GM19397 (cell line): ENCODE data around the gene PLAA.
A peak's percentile ranks its signal among the peaks of the same experiment; 100 is the strongest.

Experiments
- ATAC-seq: cut with Tn5 transposase; IDR thresholded peaks from one replicate; pipeline ENCODE4 v1.9.1; 2021; ENCODE audit warnings: mild to moderate bottlenecking, moderate library complexity; ENCODE audit not compliant: unreplicated experiment

Gene PLAA

DNA sequence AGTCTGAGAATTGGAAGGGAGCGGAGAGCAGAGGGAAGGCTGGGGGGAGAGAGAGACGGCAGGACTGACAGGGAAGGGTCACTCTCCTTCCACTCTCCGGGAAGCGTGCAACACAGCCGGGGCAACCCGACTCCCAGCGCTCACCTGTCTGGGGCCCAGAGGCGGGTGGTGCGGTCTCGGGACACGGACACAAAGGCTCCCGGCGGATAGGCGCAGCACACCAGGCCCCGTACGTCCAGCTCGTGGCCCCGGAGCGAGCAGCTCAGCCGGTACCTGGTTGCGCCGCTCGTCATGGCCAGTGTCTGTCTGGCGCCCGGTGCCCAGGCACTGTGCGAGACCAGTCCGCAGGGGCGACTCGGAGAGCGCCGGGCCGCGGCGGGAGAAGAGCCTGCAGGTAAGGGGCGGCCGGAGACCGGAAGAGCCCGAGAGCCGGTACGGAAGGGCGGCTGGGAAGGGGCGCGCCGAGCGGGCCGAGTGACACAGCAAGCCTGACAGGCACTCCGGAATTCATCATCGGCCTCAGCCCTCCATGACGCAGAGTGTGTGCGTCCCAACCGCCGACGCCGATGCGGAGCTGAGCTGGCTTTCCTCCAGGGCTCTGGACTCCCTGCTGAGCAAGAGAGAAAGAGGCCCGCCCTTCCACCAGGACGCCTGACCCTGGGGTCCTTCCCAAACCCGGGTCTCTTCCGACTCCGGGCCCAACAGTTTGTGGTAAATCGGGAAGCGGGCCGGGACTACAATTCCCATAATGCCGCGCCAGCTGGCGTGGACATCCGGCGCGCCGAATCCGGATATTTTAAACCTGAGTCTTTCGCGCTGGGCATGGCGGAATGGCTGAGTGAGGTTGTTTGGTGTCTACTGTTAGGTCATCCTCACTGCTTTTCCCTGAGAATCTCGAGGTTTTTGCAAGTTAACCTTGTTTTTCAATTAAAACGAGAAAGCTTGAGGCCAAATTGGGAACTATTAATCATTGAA is at the start of gene PLAA:
Gene PLAA (minus strand): TSS at position 490 of the 975 bp plus-strand sequence. CDS start 197 bp downstream, at position 293.
- ATAC-seq, result peak; percentile 99

DNA sequence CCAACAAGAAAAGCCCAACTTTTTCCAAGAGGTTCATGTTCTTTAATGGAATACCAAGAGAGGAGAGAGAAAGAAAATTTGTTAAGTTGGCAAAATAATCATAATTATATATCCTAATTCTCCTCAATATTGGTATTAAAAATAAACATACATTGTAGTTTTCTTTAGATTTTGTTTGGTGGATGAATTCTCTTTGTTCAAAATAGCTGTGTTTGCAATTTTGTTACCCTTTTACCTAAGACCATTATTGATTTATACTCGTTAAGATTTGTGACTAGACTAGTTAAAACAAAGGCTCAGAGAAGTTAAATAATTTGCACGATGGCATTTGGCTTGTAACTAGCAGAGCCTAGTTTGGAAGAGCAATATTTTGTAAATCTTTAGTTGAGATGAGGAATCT is 48.8 kb upstream of the PLAA start:
- no peak for ATAC-seq

DNA sequence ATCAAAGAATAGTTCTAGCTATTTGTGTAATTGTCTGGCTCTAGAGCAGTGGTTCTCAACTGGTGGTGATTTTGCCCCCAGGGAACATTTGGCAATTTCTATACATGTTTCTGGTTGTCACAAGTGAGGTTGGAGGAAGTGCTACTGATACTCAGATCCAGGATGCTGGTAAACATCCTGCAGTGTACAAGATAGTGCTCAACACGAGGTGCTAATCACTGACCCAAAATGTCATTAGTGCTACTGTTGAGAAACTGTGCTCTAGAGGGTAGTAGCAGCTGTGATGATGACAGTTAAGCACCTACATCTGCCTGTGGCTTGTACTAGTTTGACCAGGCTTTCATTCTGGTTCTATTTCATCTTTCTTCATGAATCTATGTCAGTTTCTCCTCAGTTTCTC is 36.3 kb upstream of the PLAA start:
- ATAC-seq, result peak; percentile 79

- no peak for ATAC-seq
Observed at GRCh38 chr9:26975728-26976707, 29.0 kb upstream of the PLAA start.

DNA sequence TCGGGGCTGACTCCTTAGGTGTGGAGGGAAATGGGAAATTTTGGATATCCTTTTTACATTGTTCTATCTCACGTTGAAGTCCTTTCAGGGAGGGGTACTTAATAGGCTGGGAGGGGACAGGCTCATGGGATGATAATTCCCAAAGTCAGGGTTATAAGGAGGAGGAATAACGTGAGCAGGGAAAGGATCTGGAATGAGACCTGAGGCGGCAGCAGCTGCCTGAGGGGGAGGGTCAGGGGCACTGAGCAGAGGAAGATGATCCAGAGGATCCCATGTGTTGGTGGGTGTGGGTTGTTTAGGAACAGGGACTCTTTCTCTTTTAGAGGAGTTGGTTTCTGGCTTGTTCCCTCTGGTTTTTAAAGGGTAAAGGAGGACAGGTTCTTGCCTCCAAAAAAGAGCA is 27.9 kb upstream of the PLAA start:
- ATAC-seq, result no peak

GRCh38 chr9:26973989-26974388 is 26.9 kb upstream of the PLAA start:
- no peak for ATAC-seq

DNA sequence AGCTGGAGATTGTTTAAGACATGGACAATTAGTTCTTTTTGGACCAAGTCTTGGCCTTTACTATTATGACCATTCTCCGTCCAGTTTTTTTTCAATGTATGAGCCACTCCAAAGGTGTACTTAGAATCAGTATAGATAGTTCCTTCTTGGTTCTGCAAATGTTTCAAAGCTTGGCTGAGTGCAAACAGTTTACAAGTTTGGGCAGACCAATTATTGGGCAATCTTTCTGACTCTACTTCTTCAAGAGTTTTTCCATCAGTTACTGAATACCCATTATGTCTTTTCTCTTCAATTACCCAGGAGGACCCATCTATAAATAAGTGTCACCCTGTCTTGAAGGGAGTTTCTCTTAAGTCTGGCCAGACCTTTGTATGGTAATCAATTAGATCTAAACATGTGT is 24.7 kb upstream of the PLAA start:
- ATAC-seq, result no peak

DNA sequence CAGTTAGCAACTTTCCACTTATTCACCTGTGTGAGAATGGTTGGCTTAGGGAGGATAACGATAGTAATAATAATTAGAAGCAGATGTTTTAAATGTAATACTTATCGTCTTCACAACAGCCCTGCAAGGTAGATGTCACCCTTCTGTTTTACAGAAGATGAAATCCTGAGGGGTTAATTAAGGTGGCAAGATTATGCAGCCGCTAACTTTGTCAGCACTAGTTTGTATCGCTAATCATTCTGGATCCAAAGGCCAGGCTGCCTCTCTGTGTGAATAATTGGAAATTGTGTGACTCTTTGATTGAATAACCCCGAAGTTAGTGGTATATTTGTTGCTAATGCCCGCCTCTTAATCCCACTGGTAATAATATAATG is 9.8 kb upstream of the PLAA start:
- ATAC-seq, result no peak

GRCh38 chr9:26955921-26956859 is 9.1 kb upstream of the PLAA start, which contains the start of gene IFT74:
TSS of gene IFT74 (plus strand) at chr9:26956412. CDS start at chr9:26961968, 5,556 bp downstream.
- peak; percentile 100 for ATAC-seq

GRCh38 chr9:26955222-26955903 is 8.3 kb upstream of the PLAA start:
- no peak for ATAC-seq

- no peak for ATAC-seq
Observed at GRCh38 chr9:26954050-26954508, 7.0 kb upstream of the PLAA start.

- no peak for ATAC-seq
Observed at GRCh38 chr9:26951794-26952193, 4.8 kb upstream of the PLAA start.

GRCh38 chr9:26950521-26950920 is 3.5 kb upstream of the PLAA start:
- no peak for ATAC-seq

- no peak for ATAC-seq
Observed at GRCh38 chr9:26949637-26950069, 2.6 kb upstream of the PLAA start.

- no peak for ATAC-seq
Observed at GRCh38 chr9:26947736-26948135, 694 bp upstream of the PLAA start.

DNA sequence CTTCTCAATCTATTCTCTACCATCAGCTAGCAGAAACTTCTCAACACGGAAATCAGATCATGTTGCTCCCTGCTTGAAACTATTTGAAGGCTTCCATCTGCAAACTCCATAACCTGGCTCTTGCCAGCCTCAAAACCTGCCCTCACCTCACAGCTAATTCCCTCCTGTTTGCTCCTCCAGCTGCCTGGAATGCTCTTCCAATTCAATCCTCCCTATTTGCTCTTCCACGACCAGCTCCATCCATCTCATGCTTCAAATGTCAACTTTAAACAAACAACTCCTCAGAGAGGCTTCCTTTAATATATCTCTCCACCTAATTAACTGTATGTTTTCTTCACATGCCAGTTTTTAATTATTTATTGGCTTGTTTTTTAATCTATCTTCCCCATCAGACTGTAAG is 1.5 kb downstream of the PLAA start:
- ATAC-seq, result no peak

GRCh38 chr9:26940779-26941178 is 6.3 kb downstream of the PLAA start:
- ATAC-seq, result no peak

GRCh38 chr9:26939955-26940711 is 6.9 kb downstream of the PLAA start:
- no peak for ATAC-seq
